GM19463 (cell line): Measurements from ENCODE around the gene MICB.
"Not testable (repeated sequence)": the region's sequence is repeated elsewhere in the genome, so short reads cannot be mapped to it uniquely, and the experiment has no call there.

ENCODE experiments used
- ATAC-seq: cut with Tn5 transposase; IDR thresholded peaks from one replicate; pipeline ENCODE4 v1.9.1; 2021; ENCODE audit warnings: mild to moderate bottlenecking, moderate library complexity; ENCODE audit not compliant: unreplicated experiment

MICB gene

GRCh38 chr6:31498748-31499147, 803 bp downstream of the MICB start:
- ATAC-seq = no peak

GRCh38 chr6:31499648-31500047, 1.7 kb downstream of the MICB start:
- not testable (repeated sequence) for ATAC-seq

DNA sequence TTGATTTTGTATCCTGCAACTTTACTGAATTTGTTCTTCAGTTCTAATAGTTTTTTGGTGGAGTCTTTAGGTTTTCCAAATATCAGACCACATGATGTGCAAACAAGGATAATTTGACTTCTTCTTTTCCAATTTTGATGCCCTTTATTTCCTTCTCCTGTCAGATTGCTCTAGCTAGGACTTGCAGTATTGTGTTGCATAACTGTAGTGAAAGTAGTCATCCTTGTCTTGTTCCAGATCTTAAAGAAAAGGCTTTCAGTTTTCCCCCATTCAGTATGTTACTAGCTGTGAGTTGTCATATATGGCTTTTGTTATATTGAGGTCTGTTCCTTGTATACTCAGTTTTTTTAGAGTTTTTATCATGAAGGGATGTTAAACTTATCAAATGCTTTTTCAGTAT, 4.6 kb downstream of the MICB start:
- ATAC-seq = no peak

DNA sequence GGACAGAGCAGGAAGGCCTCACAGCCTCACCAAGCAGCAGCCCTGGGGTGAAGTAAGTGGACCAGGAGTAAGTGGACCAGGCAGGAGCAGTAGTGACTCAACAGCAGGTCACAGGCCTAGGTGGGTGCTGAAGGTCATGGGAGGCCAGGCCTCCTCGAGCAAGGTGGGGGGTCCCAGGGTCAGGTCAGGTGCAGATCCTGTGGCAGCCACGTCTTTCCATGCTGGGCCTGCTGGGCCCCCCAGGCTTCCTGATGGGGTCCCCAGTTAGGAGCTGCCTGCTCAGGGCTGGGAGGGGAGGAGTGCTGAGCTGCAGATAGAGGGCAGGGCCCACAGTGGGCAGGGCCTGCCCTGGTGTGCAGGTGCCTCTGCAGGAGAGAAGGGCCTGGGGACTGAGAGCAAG, 11.1 kb downstream of the MICB start:
- not testable (repeated sequence) for ATAC-seq

DNA sequence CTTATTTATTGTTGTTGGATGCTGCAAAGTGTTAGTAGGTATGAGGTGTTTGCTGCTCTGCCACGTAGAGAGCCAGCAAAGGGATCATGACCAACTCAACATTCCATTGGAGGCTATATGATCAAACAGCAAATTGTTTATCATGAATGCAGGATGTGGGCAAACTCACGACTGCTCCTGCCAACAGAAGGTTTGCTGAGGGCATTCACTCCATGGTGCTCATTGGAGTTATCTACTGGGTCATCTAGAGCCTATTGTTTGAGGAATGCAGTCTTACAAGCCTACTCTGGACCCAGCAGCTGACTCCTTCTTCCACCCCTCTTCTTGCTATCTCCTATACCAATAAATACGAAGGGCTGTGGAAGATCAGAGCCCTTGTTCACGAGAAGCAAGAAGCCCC, 12.1 kb downstream of the MICB start:
- ATAC-seq = no peak

DNA sequence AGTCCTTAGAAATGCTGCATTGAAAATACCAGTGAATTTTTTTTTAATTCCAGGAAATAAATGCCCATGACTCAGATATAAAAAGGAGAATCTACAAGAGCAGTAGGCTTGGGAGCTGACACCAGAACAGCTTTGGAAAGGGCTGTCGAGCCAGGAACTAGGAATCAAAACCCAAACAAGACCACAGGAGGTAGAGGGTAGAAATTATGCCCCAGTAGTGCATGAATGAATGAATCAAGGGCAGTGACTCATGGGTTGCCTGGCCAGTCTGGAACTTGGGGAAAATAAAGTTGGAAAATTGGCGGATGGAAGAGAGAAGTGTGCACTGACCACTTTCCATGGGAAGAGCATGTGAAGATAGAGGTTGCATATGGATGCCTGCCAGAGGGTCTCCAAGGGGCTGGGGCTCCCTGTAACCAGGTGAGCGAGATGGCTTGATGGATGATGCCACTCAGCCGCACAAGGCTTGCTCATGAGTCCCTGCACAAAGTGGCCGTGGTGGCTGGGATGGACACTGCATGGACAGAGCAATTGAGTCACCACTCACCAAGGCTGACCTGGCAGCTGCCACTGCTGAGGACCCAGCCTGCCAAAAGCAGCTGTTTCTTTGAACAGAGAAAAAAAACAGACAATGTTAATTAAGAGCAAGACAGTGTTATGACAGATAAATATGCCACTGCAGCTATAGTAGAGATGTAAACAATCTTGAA, 15.7 kb downstream of the MICB start:
- no peak for ATAC-seq

DNA sequence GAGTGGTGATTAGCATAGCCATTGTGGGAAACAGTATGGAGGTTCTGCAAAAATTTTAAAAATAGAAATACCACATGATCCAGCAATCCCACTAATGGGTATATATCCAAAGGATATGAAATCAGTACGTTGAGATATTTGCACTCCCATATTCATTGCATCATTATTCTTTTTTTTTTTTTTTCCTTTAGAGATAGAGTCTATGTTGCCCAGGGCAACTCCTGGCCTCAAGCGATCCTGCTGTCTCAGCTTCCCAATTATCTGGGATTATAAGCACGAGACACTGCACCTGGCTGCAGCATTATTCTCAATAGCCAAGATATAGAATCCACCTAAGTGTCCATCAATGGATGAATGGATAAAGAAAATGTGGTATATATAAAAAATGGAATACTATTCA, 23.9 kb downstream of the MICB start:
- no peak for ATAC-seq

DNA sequence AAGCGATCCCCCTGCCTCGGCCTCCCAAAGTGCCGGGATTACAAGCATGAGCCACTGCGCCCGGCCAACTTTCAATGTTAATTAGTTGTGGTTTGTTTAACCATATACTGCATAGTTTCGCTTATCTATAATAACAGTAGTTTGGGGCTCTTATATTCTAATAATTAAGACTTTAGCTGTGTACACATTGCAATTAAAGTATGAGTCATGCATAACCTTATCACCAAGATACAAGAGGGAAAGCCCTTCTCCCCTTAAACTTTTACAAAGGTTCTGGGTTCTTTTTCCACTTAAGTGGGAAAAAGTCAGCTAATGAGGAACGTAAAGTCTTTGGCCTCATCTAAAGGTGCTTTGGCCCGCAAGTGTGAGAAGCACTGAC, 27.6 kb downstream of the MICB start:
- no peak for ATAC-seq

- ATAC-seq = no peak
These were observed 28.1 kb downstream of the MICB start for GRCh38 chr6:31525932-31526591.

GRCh38 chr6:31528307-31528777, 30.4 kb downstream of the MICB start:
- ATAC-seq = no peak

DNA sequence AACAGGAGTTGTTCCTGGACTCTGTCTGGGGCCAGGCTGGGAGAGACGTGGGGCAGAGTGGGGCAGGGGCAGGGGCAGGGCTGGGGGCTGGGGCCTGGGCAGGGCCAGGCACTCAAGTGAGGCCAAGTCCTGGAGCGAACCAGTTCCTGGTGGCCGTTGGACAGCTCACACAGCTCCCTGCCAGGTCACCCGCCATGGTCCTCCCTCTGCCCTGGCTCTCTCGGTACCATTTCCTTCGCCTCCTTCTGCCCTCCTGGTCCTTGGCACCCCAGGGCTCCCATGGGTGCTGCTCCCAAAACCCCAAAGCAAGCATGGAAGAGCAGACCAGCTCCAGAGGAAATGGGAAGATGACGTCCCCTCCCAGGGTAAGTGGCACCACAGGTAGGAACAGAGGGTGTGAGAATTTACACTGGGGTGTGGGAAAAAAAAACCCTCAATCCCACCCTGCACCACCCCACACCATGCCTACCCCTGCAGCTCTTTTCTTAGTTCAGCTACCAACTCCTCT, 30.9 kb downstream of the MICB start, which contains the start of gene MCCD1:
MCCD1 (plus strand) TSS at position 142 of the 508 bp plus-strand sequence; CDS start at position 195, 53 bp downstream.
- no peak for ATAC-seq

DNA sequence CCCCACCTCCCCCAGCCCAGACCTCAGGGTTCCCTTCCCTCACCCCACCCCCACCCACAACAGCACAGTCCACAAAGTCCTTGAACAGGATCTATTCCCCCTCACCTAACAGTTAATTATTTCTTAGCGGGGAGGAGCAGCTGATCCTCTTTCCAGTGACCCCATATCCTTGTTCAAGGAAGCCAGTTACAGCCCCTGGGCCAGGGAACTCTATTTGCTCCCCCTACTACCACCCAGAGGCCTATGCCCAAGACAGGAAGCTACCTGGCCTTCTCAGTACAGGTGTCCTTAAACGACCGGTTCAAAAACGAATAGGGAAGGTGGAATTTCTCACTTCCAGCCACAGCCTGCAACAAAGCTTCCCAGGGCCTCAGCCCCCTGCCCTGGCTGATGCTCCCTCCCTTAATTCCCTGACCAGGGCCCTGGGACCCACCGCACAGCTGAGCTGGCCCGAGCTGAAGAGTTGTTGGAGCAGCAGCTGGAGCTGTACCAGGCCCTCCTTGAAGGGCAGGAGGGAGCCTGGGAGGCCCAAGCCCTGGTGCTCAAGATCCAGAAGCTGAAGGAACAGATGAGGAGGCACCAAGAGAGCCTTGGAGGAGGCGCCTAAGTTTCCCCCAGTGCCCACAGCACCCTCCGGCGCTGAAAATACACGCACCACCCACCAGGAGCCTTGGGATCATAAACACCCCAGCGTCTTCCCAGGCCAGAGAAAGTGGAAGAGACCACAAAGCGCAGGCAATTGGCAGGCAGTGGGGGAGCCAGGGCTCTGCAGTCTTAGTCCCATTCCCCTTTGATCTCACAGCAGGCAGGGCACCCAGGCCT, 31.6 kb downstream of the MICB start:
- ATAC-seq = no peak

DNA sequence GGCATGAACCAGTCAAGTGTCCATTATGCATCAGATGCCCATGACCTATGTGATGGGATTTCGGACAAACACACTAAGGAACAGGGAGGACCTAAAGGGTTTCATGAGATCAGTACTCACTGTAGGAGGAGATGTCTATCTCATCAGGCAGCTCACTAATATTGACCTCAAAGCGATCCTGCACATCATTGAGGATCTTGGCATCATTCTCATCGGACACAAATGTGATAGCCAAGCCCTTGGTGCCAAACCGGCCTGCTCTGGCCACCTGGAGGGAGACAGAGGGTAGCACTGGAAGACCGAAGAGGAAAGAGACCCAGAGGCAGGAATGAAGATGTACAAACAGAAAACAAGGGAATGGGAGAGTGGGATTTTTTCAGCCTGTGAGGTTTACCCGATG, 32.7 kb downstream of the MICB start:
- no peak for ATAC-seq

DNA sequence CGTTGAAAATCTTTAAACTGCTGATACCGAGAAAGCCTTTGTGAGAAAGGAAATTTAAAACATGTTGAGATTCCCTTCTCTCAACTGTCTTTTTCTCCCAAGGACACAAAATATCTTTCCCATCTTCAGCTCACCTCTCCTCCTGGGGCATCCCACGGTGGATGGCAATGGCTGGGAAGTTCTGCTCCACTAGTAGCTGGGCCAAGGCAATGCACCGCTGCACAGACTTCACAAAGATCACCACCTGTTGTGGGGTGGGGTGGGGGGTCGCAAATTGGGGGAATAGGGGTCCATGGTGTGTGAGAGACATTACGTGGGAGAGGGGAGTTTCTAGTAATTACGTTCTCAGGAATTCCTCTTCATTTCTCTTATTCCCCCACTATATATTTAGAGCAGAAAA, 33.2 kb downstream of the MICB start:
- ATAC-seq = no peak

DNA sequence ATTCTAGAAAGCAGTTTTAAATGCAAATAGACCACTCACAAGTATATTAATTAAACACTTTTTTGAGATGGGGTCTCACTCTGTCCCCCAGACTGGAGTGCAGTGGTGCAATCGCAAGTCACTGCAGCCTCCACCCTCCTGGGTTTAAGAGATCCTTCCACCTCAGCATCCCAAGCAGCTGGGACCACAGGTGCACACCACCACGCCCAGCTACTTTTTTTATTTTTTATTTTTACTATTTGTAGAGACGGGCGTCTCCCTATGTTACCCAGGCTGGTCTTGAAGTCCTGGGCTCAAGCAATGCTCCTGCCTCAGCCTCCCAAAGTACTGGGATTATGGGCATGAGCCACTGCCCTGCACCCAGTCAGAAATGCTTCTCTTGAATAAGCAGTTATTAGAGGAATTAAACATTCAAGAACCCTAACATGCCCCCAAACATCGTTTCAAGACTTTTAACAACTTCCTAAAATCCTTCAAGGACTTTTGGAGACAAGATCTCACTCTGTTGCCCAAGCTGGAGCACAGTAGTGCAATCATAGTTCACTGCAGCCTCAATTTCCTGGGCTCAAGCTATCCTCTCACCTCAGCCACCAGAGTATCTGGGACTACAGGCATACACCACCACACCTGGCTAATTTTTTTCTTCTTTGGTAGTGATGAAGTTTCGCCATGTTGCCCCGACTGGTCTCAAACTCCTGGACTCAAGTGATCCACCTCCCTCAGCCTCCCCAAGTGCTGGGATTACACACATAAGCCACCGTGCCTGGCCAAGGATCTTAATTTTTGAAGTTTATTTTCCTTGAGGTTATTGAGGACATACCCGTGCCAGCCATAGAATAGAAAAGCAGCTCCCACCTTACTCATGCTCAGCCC, 34.1 kb downstream of the MICB start:
- ATAC-seq = no peak

DNA sequence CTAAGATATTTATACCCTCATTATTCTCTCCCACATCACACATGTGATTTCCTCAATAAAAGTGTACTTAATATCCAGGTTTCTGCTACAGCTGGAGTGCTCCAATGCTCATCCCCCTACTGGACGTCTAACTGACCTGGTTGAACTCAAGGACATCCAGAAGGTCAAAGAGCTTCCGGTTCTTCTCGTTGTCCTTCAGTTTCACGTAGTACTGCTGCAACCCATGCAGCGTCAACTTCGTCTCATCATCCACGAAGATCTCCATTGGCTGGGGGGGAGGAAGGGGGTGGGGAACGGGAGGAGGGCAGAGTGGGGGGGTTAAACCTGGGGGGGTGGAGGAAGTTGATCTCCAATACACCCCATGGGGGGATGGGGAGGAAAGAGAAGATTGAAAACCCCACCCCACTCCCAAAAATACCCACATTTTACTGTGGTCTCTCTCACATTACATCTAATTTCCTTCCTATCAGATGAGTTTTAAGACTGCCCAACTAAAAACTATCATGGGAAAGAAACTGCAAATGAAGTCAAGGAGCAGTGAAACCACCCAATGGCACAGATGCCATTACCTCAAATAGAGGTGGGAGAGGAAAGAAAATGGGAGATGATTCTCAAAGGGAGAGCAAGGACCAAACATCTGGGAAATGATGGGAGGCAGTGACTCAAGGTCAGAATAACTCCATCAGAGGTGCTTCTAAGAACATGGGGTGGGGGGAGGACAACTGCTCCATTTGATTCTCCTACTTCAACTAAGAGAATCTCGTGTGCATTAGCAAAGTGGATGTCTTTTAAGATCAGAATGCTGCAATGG, 34.9 kb downstream of the MICB start:
- no peak for ATAC-seq

GRCh38 chr6:31533455-31533841, 35.5 kb downstream of the MICB start:
- no peak for ATAC-seq

GRCh38 chr6:31534011-31534410, 36.1 kb downstream of the MICB start:
- no peak for ATAC-seq

GRCh38 chr6:31534521-31535040, 36.6 kb downstream of the MICB start:
- ATAC-seq = no peak
